Measurements from ENCODE around the gene CFAP46. TPM values are rescaled to one million over a fixed set of nuclear protein-coding genes. Genes with fewer than 3 reads are reported as not detected.

The CFAP46 gene
- total and polyA plus RNA-seq, 9 donors: 0.50 to 22.4 (median 1.6) TPM; not detected in 1

GRCh38 chr10:132820056-132820455 lies 122.3 kb downstream of the CFAP46 start:
- Histone ChIP-seq H3K4me3 (no peak overlapping the region), H3K36me3 (no peaks in the 10 kb centered on the region), H3K27me3 (no peaks in the 10 kb centered on the region), H3K4me1 (ENCODE audit: insufficient read depth) (no peaks in the 10 kb centered on the region), H3K9me3 (no peaks in the 10 kb centered on the region), H3K27ac (no peak overlapping the region)
- no peak for DNase-seq
- TF ChIP-seq EP300 (IDR thresholded peaks at IDR 0.05) (no peak), CTCF (IDR thresholded peaks at IDR 0.05) (no peak), POLR2A (IDR thresholded peaks at IDR 0.05) (no peak)
- intact Hi-C loops (cut with DNase I): no loop called here
- 90 to 91% (median 90%) methylated on average over 13 of the region's 13 CpGs for WGBS, 3 donors

- Histone ChIP-seq H3K36me3 (no peaks in the 10 kb centered on the region), H3K4me3 (no peak overlapping the region), H3K27ac (no peak overlapping the region), H3K4me1 (ENCODE audit: insufficient read depth) (no peaks in the 10 kb centered on the region), H3K27me3 (no peaks in the 10 kb centered on the region), H3K9me3 (no peaks in the 10 kb centered on the region)
- WGBS, 3 donors: 75 to 80% (median 77%) methylated on average over 29 of the region's 29 CpGs
- intact Hi-C loops (cut with DNase I): no loop called here
- DNase-seq: peak in 1 of 5 donors; percentile 15
- TF ChIP-seq POLR2A (IDR thresholded peaks at IDR 0.05) (no peak), CTCF (IDR thresholded peaks at IDR 0.05) (no peak), EP300 (IDR thresholded peaks at IDR 0.05) (no peak)
These were observed 124.6 kb downstream of the CFAP46 start for GRCh38 chr10:132817701-132818211.

GRCh38 chr10:132816718-132817117 lies 125.7 kb downstream of the CFAP46 start:
- no peak overlapping the region for H3K4me3 ChIP-seq
- H3K9me3 ChIP-seq: no peaks in the 10 kb centered on the region
- no peak for TF ChIP-seq EP300 (IDR thresholded peaks at IDR 0.05)
- TF ChIP-seq CTCF (IDR thresholded peaks at IDR 0.05): no peak
- TF ChIP-seq POLR2A (IDR thresholded peaks at IDR 0.05): no peak
- H3K27ac ChIP-seq: no peak overlapping the region
- no peaks in the 10 kb centered on the region for H3K4me1 ChIP-seq (ENCODE audit: insufficient read depth)
- H3K36me3 ChIP-seq: no peaks in the 10 kb centered on the region
- WGBS, 3 donors: 78 to 81% (median 79%) methylated on average over 12 of the region's 12 CpGs
- no peaks in the 10 kb centered on the region for H3K27me3 ChIP-seq
- intact Hi-C loops (cut with DNase I): no loop called here
- no peak for DNase-seq

GRCh38 chr10:132815168-132815857 lies 127.1 kb downstream of the CFAP46 start:
- H3K36me3 ChIP-seq: no peaks in the 10 kb centered on the region
- no peak overlapping the region for H3K4me3 ChIP-seq
- DNase-seq: no peak
- no peaks in the 10 kb centered on the region for H3K4me1 ChIP-seq (ENCODE audit: insufficient read depth)
- intact Hi-C loops (cut with DNase I): no loop called here
- WGBS, 3 donors: 42 to 58% (median 48%) methylated on average over 18 of the region's 18 CpGs
- H3K9me3 ChIP-seq: no peaks in the 10 kb centered on the region
- no peak for TF ChIP-seq CTCF (IDR thresholded peaks at IDR 0.05)
- no peak for TF ChIP-seq POLR2A (IDR thresholded peaks at IDR 0.05)
- TF ChIP-seq EP300 (IDR thresholded peaks at IDR 0.05): no peak
- no peaks in the 10 kb centered on the region for H3K27me3 ChIP-seq
- no peak overlapping the region for H3K27ac ChIP-seq

Measured in ovary (tissue), 9 donors.